ENCODE results near the gene GBGT1.

Gene GBGT1

GRCh38 chr9:133165452-133165730 lies 1.7 kb upstream of the GBGT1 start:
- DNase-seq, result no peak

DNA sequence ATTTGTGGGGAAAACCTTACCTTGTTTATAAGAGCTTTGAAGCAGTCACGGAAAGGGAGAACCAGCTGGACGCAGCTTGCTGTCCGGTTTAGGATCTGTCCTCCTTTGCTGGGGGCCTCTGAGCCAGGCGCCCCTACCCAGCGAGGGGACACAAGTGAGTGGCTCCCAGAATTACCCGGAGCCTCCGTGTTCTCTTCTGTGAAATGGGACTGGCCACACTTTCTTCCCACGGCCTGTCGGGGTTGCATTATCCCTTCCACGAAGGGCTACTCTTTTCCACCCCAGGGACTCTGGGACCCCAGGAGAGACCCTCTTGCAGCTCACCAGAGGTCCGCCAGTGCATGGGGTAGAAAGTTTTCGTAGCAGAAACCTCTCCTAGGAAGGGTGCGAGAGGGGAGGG lies 477 bp upstream of the GBGT1 start:
- no peak for DNase-seq

GRCh38 chr9:133162861-133163503 lies 732 bp downstream of the GBGT1 start:
- no peak for DNase-seq

GRCh38 chr9:133161547-133161950 lies 2.2 kb downstream of the GBGT1 start:
- DNase-seq, result no peak

DNA sequence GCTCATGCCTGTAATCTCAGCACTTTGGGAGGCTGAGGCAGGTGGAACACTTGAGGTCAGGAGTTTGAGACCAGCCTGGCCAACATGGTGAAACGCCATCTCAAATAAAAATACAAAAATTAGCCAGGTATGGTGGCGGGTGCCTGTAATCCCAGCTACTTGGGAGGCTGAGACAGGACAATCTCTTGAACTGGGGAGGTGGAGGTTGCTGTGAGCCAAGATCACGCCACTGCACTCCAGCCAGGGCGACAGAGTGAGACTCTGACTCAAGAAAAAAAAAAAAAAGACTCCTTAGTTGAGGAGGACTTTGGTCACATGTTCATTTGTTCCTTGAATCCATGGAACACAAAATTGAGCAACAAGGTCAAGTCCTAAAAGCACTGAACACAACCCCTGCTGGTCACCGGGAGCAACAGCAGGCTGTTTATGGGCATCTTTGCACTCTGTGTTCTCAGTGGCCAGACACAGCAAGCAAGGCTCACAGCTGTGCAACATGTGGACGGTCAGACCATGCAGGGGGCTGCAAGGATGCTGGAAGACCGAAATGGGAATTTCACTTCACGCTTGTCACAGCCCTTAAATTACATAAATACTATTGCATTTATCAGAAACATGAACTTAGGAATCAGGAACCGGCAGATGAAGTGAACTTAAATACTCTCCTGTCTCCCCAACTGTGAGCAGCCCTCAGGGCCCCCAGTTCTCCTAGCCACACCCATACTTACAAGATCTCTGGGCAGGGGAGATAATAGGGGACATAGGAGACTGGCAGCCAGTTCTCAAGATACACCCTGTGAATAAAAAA lies 2.8 kb downstream of the GBGT1 start:
- DNase-seq, result peak in 12 of 58 donors; percentile 16 to 68 (median 31)

DNA sequence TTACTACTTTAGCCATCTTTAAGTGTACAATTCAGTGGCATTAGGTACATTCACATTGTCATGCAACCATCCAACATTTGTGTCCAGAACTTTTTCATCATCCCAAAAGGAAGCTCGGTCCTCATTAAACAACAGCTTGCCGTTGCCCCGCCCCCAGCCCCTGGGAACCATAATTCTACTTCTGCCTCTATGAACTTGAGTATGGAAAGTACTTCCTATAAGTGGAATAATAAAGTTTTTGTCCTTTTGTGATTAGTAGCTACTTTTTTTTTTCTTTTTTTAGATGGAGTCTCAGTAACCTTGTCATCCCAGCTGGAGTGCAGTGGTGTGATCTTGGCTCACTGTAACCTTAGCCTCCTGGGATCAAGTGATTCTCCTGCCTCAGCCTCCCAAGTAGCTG lies 5.0 kb downstream of the GBGT1 start:
- DNase-seq, result no peak

- no peak for DNase-seq
These were observed 8.6 kb downstream of the GBGT1 start for GRCh38 chr9:133155156-133155555.

DNA sequence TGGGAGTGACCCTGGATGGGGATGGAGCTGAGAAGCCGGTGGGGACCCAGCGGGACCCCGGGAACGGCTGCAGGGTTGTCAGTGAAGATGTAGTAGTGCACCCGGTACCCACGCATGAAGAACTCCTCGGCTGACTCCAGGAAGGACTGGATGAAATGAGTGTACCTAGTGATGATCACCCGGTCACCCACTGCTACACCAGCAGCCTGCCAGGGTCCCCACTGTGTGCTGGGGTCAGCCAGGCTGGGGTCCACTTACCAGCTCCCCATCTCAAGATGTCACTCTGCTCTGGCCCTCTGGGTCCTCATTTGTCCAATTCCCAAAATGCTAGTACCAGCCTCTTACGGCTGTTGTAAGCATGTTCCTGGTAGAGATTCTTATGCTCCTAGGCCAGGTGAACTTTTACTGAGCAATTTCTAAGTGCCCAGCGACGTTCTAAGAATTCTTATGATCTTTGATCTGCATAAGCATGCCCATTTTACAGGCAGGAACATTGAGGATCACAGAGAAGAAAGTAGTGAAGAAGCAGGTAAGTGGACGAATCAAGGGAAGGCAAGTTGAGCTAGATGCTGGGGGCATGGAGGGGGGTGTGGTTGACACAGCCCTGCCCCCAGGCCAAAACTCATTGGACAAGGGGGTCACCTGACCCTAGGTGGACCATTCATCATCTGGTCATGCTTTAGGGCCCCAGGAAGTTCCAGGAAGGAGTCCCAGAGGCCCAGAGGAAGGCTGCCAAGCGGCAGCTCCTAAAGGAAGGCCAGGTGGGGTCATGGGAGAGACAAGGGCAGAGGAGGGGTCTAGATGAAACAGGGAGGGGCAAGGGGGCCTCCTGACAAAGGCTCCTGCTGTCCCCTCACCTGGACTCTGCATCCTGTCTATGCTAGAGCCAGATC lies 9.4 kb downstream of the GBGT1 start:
- DNase-seq, result no peak

DNA sequence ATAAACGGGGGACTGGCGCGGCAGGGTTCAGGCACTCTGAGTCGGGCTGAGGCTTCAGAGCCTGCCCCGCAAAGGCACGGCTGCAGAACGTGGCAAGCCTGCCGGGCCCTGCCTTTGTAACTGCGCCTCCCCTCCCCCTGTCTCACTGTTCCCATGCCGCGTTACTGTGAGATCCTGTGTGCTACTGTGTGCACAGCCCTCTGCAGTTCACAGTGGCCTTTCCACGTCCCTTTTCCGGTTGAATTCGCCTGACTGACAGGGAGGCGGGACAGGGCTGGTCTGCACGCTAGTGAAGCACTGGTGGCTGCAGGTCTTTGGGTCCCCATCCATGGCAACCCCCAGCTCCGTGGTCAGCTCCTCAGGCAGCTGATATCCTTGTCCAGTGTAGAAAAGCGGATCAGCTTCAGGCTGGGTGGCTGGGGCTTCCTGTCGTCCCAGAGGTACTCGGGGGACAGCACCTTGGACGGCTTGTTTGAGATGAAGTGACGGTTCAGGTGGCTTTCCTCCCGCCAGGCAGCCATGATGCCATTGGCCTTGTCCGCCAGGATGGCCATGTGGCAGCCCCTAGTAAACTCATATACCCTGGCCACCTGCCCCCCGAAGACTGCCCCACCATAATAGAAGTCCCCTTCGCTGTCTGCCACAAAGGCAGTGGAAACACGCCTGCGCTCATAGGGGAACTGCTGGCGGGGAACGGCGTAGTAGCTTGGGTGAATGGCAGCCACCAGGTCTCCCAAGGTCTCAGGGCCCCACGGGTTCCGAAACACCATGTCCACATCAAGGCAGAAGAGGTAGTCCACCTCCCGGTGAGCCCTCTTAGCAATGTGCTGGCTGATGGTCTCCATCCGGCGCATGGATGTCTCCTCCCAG lies 10.3 kb downstream of the GBGT1 start:
- no peak for DNase-seq

DNA sequence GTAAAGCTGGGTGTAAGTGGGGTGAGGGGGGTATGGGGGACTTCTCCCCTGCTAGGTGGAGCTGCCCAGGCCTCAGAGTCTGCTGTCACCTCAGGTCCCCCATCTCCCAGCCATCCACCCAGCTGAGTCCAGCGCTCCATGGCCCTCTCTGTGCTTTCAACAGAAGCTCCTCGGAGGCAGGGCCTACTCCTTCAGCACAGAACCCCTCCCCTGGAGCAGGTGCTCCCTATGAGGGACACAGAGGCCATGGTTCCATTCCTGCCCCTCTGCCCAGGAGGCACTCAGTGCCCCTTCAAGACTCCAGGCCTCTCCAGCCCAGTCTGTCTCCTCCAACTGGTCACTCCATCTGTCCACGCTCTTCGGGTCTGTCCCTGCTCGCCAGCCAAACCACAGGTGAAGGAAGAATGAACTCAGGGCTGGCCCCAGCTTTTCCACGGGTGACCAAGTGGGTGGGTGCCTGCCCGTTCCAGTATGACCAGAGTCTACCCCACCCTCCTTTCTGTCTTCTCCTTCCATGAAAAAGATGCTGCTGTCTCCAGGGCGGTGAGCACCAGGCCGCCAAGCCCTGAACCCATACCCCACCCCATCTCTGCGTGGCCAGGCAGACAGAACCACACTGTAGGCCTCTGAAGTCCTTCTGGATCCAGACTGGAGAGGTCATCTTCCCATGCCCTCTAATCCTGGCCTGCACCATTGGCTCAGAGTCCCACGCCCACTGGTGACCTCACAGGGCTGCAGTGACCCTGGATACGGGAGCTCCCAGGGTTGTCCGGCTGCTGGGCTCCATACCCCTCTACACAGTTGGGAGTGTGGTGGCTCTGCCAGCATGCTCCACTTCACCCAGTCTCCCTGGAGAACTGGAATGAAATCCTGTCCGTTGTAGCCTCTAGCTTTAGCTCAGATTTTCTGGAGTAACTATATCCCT lies 11.9 kb downstream of the GBGT1 start:
- no peak for DNase-seq

DNA sequence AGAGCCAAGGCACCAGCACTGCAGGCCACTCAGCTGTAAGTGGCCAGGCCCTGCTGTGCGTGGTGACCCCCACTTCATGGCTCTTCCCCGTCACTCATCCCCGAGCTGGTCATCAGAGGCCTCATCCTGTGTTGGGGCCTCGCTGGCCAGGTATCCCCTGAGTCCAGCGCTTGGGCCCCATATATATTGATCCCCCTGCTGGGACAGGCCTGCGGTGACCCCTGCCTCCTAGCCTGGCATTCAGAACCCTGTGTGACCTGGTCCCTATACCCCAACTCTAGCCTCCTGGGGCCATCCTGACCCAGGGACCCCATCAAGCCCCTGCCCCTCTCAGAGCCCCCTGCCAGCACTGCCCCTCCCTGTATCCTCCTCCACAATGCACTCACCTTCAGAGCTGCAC lies 12.7 kb downstream of the GBGT1 start:
- no peak for DNase-seq

DNA sequence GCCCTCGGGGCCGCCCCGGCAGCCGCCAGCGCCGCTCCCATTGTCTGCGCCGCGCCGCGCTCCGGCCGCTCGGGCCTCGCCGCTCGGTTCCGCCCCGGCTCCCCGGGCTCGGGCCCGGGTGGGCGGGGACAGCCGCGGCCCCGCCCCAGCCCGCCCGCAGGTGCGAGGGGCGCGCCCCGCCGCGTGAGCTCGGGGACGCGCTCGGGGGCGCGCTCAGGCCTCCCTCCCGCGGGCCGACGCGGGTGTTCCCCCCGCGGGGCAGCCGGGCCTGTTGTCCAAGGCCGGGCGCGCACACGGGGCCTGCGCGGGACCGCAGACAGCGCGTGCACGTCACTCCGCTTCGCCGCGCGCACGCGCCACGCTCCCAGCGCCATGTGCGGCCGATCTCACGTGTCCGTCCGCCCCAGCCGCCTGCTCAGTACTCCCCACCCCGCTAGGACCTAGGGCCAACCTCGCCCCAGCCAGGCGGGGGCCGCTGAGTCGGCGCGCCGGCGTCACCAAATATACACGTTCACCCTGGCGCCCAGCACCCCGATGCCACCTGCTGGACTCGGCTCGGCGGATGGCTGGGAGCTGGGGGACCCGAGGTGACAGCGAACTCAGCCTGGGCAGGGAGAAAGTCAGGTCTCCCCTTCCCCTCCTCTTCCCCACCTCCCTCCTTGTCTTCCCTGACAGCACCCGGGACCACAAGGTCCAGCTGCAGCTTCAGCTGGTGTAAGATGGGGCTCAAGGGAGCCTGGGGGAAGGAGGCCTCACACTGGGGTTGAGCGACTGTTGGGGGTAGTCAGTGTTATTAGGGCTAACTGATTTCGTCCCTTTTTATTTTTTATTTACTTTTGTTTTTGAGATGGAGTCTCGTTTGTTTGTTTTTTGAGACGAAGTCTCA lies 14.3 kb downstream of the GBGT1 start:
- DNase-seq, result peak in 55 of 58 donors; percentile 33 to 92 (median 82)

DNA sequence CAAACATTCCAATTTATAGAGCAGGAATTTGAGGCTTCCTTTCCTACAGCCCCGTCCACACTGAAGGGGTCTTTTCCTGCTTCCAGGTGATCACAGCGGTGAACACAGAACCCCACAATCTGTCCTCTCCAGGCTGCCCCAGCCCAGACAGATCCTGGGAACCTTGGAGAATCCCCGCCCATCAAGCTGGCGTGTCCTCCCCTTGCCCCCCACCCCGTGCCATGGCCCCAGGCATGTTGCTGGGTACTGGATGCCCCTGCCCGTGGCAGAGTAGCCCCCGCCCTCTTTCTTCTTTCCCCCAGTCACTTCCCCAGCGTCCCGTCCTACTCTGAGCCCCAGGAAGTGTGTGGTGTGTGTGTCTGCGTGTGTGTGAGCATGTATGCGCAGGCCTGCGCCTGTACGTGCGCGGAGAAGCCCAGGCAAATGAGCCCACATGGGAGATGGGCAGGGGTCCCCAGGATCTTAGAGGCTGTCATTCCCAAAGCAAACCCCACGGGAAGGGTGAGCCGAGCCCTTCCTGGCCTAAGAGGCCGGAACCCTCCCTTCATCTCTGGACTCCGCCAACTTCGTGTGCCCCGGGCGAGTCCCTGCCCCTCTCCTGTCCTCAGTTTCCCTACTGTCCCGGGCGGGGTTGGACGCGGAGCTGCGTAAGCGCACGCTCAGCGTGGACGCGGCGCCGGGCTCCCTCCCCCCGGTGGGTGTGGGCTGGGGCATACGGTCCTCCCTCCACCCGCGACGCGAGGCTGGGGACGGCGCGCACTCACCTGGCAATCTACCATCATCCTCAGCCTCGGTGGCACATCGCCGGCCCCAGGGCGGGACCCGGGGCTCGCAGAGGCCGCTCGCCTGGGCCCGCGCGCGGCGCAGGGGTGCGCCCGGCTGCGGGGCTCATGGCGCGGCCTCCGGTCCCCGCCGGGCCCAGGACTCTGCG lies 15.2 kb downstream of the GBGT1 start:
- DNase-seq, result peak in 33 of 58 donors; percentile 19 to 66 (median 51)

DNA sequence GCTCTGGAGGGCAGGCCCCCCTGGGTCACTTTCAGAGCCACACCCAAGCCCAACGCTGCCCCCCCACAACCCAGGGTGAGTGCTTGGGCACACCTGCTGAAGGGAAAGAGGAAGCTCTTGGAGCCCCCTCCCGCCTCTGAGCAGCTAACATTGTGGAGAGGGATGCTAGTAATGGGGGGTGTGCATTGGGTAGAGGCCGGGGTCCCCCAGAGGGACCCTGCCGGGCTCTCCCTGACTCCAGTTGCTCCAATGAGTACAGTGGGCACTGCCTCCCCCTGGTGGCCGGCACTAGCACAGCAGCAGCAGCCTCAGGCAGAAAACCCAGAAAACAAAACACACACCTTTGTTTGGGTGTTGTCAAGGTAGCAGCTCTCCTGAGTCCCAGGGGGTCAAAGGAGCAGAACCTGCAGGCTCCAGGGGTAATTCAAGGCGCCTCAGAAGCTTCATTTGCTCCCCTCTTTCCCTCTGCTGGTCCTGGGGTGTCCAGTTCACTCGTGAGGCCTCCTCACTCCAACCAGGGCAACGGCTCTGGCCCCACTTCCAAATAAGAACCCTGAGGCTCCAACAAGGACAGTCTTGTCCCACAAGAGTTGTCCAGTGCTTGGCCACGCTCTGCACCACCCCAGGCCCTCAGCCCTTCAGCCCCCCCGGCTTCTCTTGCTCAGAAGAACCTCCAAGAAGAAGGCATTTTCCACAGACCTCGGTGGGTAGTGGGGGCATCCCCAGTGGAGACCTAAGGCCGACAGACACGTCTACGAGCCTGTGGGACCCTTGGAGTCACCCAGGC lies 16.1 kb downstream of the GBGT1 start:
- DNase-seq, result peak in 53 of 58 donors; percentile 27 to 87 (median 61)

DNA sequence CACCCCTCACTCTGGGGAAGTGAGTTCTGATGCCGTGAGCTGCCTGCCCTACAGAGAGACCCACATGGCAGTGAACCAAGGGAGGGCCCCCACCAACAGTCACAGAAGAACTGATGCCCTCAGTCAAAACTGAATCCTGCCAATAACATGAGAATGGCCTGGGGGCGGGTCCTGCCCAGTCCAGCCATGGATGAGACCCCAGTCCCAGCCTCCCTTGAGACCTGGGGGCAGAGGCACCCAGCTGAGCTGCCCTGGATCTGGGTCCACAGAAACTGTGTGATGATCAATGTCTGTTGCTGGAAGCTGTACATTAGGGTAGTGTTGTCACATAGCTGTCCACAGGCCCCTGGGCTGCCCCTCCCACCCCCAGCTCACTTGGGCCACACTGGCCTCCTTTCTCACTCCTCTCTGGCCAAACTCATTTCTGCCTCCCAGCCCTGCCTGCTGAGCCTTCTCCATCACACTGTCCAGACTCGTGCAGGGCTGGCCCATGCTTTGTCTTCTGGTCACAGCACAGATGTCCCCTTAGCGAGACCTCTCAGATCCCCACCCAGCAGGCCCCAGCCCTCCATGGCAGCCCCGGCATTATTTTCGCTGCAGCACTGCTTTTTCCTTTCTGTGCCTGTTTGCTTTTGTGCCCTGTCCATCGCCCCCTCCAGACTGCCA lies 16.8 kb downstream of the GBGT1 start:
- no peak for DNase-seq
